H1 (cell line): ENCODE data around the gene SYN1. TPM values are rescaled to one million over a fixed set of nuclear protein-coding genes. Genes with fewer than 3 reads are reported as not detected.

Source experiments
- CTCF ChIA-PET: fragments of 300-600 bp; sonication (Branson Sonifier 250); formaldehyde crosslinking; loops from one replicate; lab custom pipeline; 2021; ENCODE audit not compliant: partially characterized antibody; lab: Charles Lee
- POLR2A ChIA-PET: fragments of 300-600 bp; sonication (Branson Sonifier 250); formaldehyde crosslinking; loops from one replicate; lab custom pipeline; 2021; ENCODE audit warnings: inconsistent platforms; ENCODE audit not compliant: partially characterized antibody; lab: Charles Lee
- DNase-seq, 2 experiments: peaks; one replicate each; pipeline versions ENCODE4 v3.0.0 to v3.0.0-alpha.2; 2010 to 2022; ENCODE audit warnings: low spot score in 2 of 2, low read depth in 1 of 2, mixed read lengths in 1 of 2
- FAIRE-seq: peaks from 2 replicates; lab custom pipeline; 2011; peaks lifted over from hg19 to GRCh38; lab: Jason Lieb, UNC
- H2AFZ ChIP-seq: 2 replicates; pipeline ENCODE4 v1.8.1; 2012; ENCODE audit warnings: low read length, inconsistent platforms
- H2AK5ac ChIP-seq: 2 replicates; pipeline ENCODE4 v1.6.1; 2013; ENCODE audit warnings: low read depth, low read length
- H2BK120ac ChIP-seq: replicated peaks from 2 replicates; pipeline ENCODE3; 2013; ENCODE audit warnings: low read depth, low read length, inconsistent platforms
- H2BK12ac ChIP-seq: 2 replicates; pipeline ENCODE4 v1.6.1; 2013; ENCODE audit warnings: low read depth, low read length
- H2BK15ac ChIP-seq: 2 replicates; pipeline ENCODE4 v1.6.1; 2013; ENCODE audit warnings: low read length
- H2BK20ac ChIP-seq: 2 replicates; pipeline ENCODE4 v1.6.1; 2013; ENCODE audit warnings: low read length
- H2BK5ac ChIP-seq: 2 replicates; pipeline ENCODE4 v1.6.1; 2013; ENCODE audit warnings: low read depth, low read length
- H3K14ac ChIP-seq: 2 replicates; pipeline ENCODE4 v1.6.1; 2013; ENCODE audit warnings: inconsistent platforms; ENCODE audit not compliant: insufficient read length
- H3K18ac ChIP-seq: 2 replicates; pipeline ENCODE4 v1.6.1; 2013; ENCODE audit warnings: low read length; ENCODE audit errors: extremely low read depth
- H3K23ac ChIP-seq: 2 replicates; pipeline ENCODE4 v1.6.1; 2013; ENCODE audit warnings: inconsistent platforms; ENCODE audit not compliant: insufficient read length
- H3K23me2 ChIP-seq: 2 replicates; pipeline ENCODE4 v1.6.1; 2013; ENCODE audit warnings: low read depth, low read length
- H3K27ac ChIP-seq: 2 replicates; pipeline ENCODE4 v1.6.1; 2011; ENCODE audit warnings: low read depth, low read length, inconsistent platforms
- H3K27me3 ChIP-seq, 4 experiments: replicated peaks in 1 of 4; 1 replicate in 1 of 4; 2 replicates in 3 of 4; pipeline versions ENCODE4 v1.6.1 to v1.8.1; 2011 to 2013; ENCODE audit warnings: low read length in 3 of 4, mild to moderate bottlenecking in 3 of 4, inconsistent platforms in 2 of 4, mixed read lengths in 2 of 4, moderate library complexity in 1 of 4; ENCODE audit not compliant: control insufficient read depth in 3 of 4, insufficient read depth in 3 of 4; ENCODE audit errors: extremely low read depth in 1 of 4
- H3K36me3 ChIP-seq, 4 experiments: 2 replicates each; pipeline versions ENCODE4 v1.6.1 to v1.8.1; 2011 to 2013; ENCODE audit warnings: mild to moderate bottlenecking in 4 of 4, low read length in 3 of 4, moderate library complexity in 2 of 4, control low read depth in 1 of 4, inconsistent platforms in 1 of 4; ENCODE audit not compliant: insufficient read depth in 4 of 4, control insufficient read depth in 2 of 4
- H3K4ac ChIP-seq: replicated peaks from 2 replicates; pipeline ENCODE3; 2013; ENCODE audit warnings: low read length, low read depth, mixed read lengths, inconsistent platforms; ENCODE audit not compliant: insufficient read length
- H3K4me1 ChIP-seq, 4 experiments: replicated peaks in 1 of 4; 1 replicate in 1 of 4; 2 replicates in 3 of 4; pipeline versions ENCODE4 v1.6.1 to v1.8.1; 2011 to 2013; ENCODE audit warnings: low read length in 3 of 4, inconsistent platforms in 2 of 4, mixed read lengths in 1 of 4; ENCODE audit not compliant: insufficient read depth in 4 of 4, control insufficient read depth in 3 of 4
- H3K4me2 ChIP-seq, 2 experiments: 2 replicates each; pipeline versions ENCODE4 v1.6.1 to v1.8.1; 2011 to 2013; ENCODE audit warnings: low read depth in 2 of 2, low read length in 2 of 2, control low read depth in 1 of 2, inconsistent platforms in 1 of 2, mild to moderate bottlenecking in 1 of 2; ENCODE audit not compliant: insufficient read depth in 1 of 2
- H3K4me3 ChIP-seq, 4 experiments: fragments of 200-600, 300-600 bp in 1 of 4; sonication (generic), shearing (Covaris generic), sonication (Bioruptor Twin) in 1 of 4; 2 replicates each; pipeline versions ENCODE4 v1.5.1 to v1.8.1; 2011 to 2016; ENCODE audit warnings: low read length in 4 of 4, low read depth in 3 of 4, control low read depth in 2 of 4, inconsistent platforms in 2 of 4, mild to moderate bottlenecking in 2 of 4, mixed read lengths in 1 of 4, moderate library complexity in 1 of 4; ENCODE audit not compliant: insufficient read depth in 2 of 4; ENCODE audit errors: extremely low read depth in 1 of 4
- H3K56ac ChIP-seq: replicated peaks from 2 replicates; pipeline ENCODE3; 2013; ENCODE audit warnings: low read depth, mild to moderate bottlenecking, mixed read lengths, low read length, inconsistent platforms; ENCODE audit not compliant: insufficient read length
- H3K79me1 ChIP-seq: 2 replicates; pipeline ENCODE4 v1.6.1; 2013; ENCODE audit warnings: low read depth, low read length, control low read depth
- H3K79me2 ChIP-seq, 2 experiments: 2 replicates each; pipeline versions ENCODE4 v1.6.1 to v1.8.1; 2012 to 2013; ENCODE audit warnings: low read length in 2 of 2, mild to moderate bottlenecking in 2 of 2, inconsistent platforms in 1 of 2; ENCODE audit not compliant: insufficient read depth in 2 of 2, control insufficient read depth in 1 of 2
- H3K9ac ChIP-seq, 4 experiments: replicated peaks in 1 of 4; 1 replicate in 1 of 4; 2 replicates in 3 of 4; pipeline versions ENCODE4 v1.6.1 to v1.8.1; 2011 to 2013; ENCODE audit warnings: low read depth in 3 of 4, low read length in 3 of 4, control low read depth in 2 of 4, mild to moderate bottlenecking in 2 of 4, moderate library complexity in 2 of 4, inconsistent platforms in 1 of 4; ENCODE audit errors: extremely low read depth in 1 of 4
- H3K9me3 ChIP-seq, 2 experiments: 2 replicates each; pipeline versions ENCODE4 v1.6.1 to v1.8.1; 2012 to 2013; ENCODE audit warnings: mild to moderate bottlenecking in 2 of 2, moderate library complexity in 2 of 2, control low read depth in 1 of 2, inconsistent platforms in 1 of 2, low read depth in 1 of 2, low read length in 1 of 2, mixed read lengths in 1 of 2; ENCODE audit not compliant: insufficient read depth in 2 of 2
- H4K20me1 ChIP-seq, 2 experiments: replicated peaks in 1 of 2; 2 replicates each; pipeline versions ENCODE3 to v1.8.1; 2011 to 2013; ENCODE audit warnings: inconsistent platforms in 2 of 2, low read length in 2 of 2, mild to moderate bottlenecking in 1 of 2; ENCODE audit not compliant: insufficient read depth in 2 of 2, control insufficient read depth in 1 of 2
- H4K5ac ChIP-seq: 2 replicates; pipeline ENCODE4 v1.6.1; 2013; ENCODE audit warnings: low read length, low read depth, mixed read lengths, inconsistent platforms; ENCODE audit not compliant: insufficient read length
- H4K8ac ChIP-seq: 2 replicates; pipeline ENCODE4 v1.8.0; 2013; ENCODE audit warnings: mild to moderate bottlenecking, moderate library complexity, low read length, inconsistent platforms; ENCODE audit not compliant: insufficient read depth; ENCODE audit errors: extremely low read depth
- H4K91ac ChIP-seq: replicated peaks from 2 replicates; pipeline ENCODE3; 2013; ENCODE audit warnings: low read length, mixed read lengths, inconsistent platforms; ENCODE audit not compliant: insufficient read length
- HDAC2 ChIP-seq, 2 experiments: fragments of 300-600 bp in 1 of 2; sonication (generic) in 1 of 2; IDR thresholded peaks; 2 replicates each; pipeline ENCODE4 v1.6.1; 2011 to 2012; ENCODE audit warnings: low read depth in 2 of 2, low read length in 2 of 2, mild to moderate bottlenecking in 2 of 2, moderate library complexity in 2 of 2, borderline replicate concordance in 1 of 2, inconsistent platforms in 1 of 2
- KDM1A ChIP-seq: fragments of 200-600, 300-600 bp; sonication (generic); IDR thresholded peaks from 2 replicates; pipeline ENCODE4 v1.7.1; 2016; ENCODE audit warnings: mild to moderate bottlenecking, low read length, borderline replicate concordance
- TAF1 ChIP-seq: IDR thresholded peaks from 2 replicates; pipeline ENCODE4 v1.6.1; 2011; ENCODE audit warnings: mild to moderate bottlenecking, low read depth, low read length
- WGBS, 2 experiments: shearing (Covaris generic) in 1 of 2; methylation state at CpG; one replicate each; pipeline versions ENCODE4 v1.1.6 to v1.1.7; 2013 to 2015; ENCODE audit warnings: low lambda C conversion rate in 2 of 2, mixed read lengths in 2 of 2, inconsistent platforms in 1 of 2, low coverage in 1 of 2, missing lambda C conversion rate in 1 of 2; ENCODE audit not compliant: insufficient replicate concordance in 2 of 2, insufficient coverage in 1 of 2, insufficient read length in 1 of 2; ENCODE audit errors: extremely low coverage in 1 of 2, missing lambda C conversion rate in 1 of 2; 5-methylcytosine and 5-hydroxymethylcytosine counted together
- polyA plus RNA-seq, 7 experiments: library from polyadenylated mRNA; depleted of rRNA in 3 of 7; stranded (reverse) in 5 of 7; unstranded in 2 of 7; fragments of >200 nt in 5 of 7; fragments of 200-250 nt in 2 of 7; gene quantifications; 1 replicate in 5 of 7; 2 replicates in 1 of 7; 4 replicates in 1 of 7; pipeline versions ENCODE4 v1.2.1 to v1.2.3, GENCODE V29; 2011 to 2013; ENCODE audit warnings: missing spikeins in 2 of 7, mixed read lengths in 2 of 7
- total RNA-seq: library from RNA; stranded (reverse); fragmentation: NEBNext Ultra II Directional; extraction: Animal tissue kit (Norgen Biotek cat#: 25700); gene quantifications from 2 replicates; pipeline ENCODE4 v1.2.1, GENCODE V29; 2021

Gene SYN1
- total and polyA plus RNA-seq, 2 of the 8 experiments (the other 6 are each of a cell fraction or from before 2014, with no cell fraction given) = 2.1 to 14.1 TPM

DNA sequence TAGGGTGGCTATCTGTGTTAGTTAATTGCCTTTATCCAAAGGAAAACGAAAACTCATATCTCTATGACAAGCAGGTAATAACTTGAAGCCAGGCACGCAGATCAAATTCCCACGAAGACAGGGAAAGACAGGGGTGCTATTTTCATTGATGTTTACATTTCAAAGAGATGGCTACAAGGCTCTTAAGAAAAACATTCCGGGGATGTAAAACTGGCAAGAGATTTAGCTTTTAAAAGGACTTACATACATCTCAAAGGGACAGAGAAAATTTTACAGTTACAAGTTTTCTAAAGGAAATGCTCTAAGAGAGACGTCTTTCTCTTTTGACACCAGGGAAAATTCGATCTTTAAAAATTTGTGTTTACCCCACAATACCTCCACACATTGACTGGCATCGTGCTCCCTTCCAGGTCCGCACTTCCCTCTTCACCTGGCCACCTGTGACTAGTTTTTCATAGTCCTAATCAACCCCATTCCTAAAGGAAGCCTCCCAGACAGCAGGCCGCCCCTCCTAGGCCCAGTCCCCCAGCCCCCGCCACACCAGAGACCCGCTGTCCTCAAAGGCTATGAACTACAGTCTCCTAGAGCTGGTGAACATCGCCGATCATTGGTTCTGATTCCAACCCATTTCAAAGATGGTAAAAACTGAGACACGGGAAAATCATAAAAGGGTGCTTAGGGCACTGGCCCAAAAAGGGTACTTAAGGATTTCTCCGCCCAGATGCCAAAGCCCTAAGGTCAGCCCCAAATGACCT, 59.3 kb downstream of the SYN1 start:
- H3K79me1 ChIP-seq = no peaks in the 10 kb centered on the region
- H3K4me1 ChIP-seq = no peaks in the 10 kb centered on the region
- peak; percentile 82 for FAIRE-seq
- POLR2A ChIA-PET = interaction anchor here (1.4 kb wide), 1 partner anchor 13 kb away, joined by 6 read pairs; no protein-coding TSS in a partner anchor
- no peak overlapping the region for H2BK15ac ChIP-seq
- peak overlapping the region; percentile 61 to 92 for H3K4me2 ChIP-seq
- no peak overlapping the region for H3K27ac ChIP-seq
- peaks cover 0 to 7% of the 10 kb centered on the region in 2 experiments; a peak in 1 of 4 replicates for H3K79me2 ChIP-seq
- H3K56ac ChIP-seq = no peak overlapping the region
- H2BK5ac ChIP-seq = no peak overlapping the region
- peaks cover 5% of the 10 kb centered on the region for H3K23me2 ChIP-seq
- H3K4me3 ChIP-seq = peak overlapping the region; percentile 12 to 98 (median 84); a peak in 7 of 8 replicates
- H3K18ac ChIP-seq = no peak overlapping the region; the same call in 1 of the 2 replicates
- H3K36me3 ChIP-seq = peaks cover 4 to 17% (median 10%) of the 10 kb centered on the region in 4 experiments; a peak in 7 of 8 replicates
- H4K8ac ChIP-seq = peak overlapping the region; percentile 51
- H2BK20ac ChIP-seq = no peak overlapping the region
- TF ChIP-seq HDAC2 (IDR thresholded peaks at IDR 0.05; ENCODE audit: borderline replicate concordance in 1 of 2, low read depth in 2 of 2, low read length in 2 of 2) (peak in 1 of 2 experiments; percentile 30; a peak in 1 of 4 replicates), KDM1A (peak; percentile 92; the same call in 1 of the 2 replicates), TAF1 (no peak)
- TF ChIP-seq, all 59 proteins: peak for 2
- no peak overlapping the region for H3K14ac ChIP-seq
- 21% methylated on average over 8 of the region's 15 CpGs; no CpG with 5 or more reads in 1 of the 2 experiments for WGBS, 2 experiments
- H3K4ac ChIP-seq = no peak overlapping the region
- H3K23ac ChIP-seq = no peak overlapping the region
- H3K9me3 ChIP-seq = no peaks in the 10 kb centered on the region
- no peak overlapping the region for H2BK120ac ChIP-seq
- H3K9ac ChIP-seq = no peak overlapping the region
- CTCF ChIA-PET = interaction anchor here (1.0 kb wide), 1 partner anchor 84 kb away, joined by 3 read pairs; no protein-coding TSS in a partner anchor
- H2AFZ ChIP-seq = no peak overlapping the region
- H4K91ac ChIP-seq = no peak overlapping the region
- no peaks in the 10 kb centered on the region for H3K27me3 ChIP-seq
- no peak overlapping the region for H2BK12ac ChIP-seq
- no peak overlapping the region for H2AK5ac ChIP-seq
- no peak for DNase-seq
- no peak overlapping the region for H4K5ac ChIP-seq
- H4K20me1 ChIP-seq = peaks cover 0 to 2% of the 10 kb centered on the region in 2 experiments
